GM18951 (cell line): Measurements from ENCODE around the gene POLR1A.

Experiments used
- POLR2A ChIP-seq: IDR thresholded peaks from 4 replicates; pipeline ENCODE4 v1.6.1; 2011; ENCODE audit warnings: mild to moderate bottlenecking; ENCODE audit not compliant: insufficient read length, insufficient read depth; ENCODE audit errors: extremely low read depth
- in situ Hi-C: fragments of 300-500 bp; cut with MboI; formaldehyde crosslinking; loops from one replicate; pipeline ENCODE4 v1.12.0; 2022; ENCODE audit warnings: low sequenced_read_pairs, mixed read lengths, inconsistent platforms; ENCODE audit not compliant: unreplicated experiment

The POLR1A gene

GRCh38 chr2:86035376-86035882, 70.3 kb downstream of the POLR1A start:
- in situ Hi-C loops, result no loop called here
- TF ChIP-seq POLR2A, result no peak

- in situ Hi-C loops, result no loop called here
- TF ChIP-seq POLR2A, result no peak
Measured at GRCh38 chr2:86033751-86034692, 71.7 kb downstream of the POLR1A start.

GRCh38 chr2:86032861-86033595, 72.7 kb downstream of the POLR1A start:
- no peak for TF ChIP-seq POLR2A
- in situ Hi-C loops, result no loop called here

GRCh38 chr2:86031606-86032005, 74.1 kb downstream of the POLR1A start:
- TF ChIP-seq POLR2A, result no peak
- in situ Hi-C loops, result no loop called here

- in situ Hi-C loops, result no loop called here
- no peak for TF ChIP-seq POLR2A
Measured at GRCh38 chr2:86031151-86031550, 74.5 kb downstream of the POLR1A start.

- in situ Hi-C loops, result no loop called here
- no peak for TF ChIP-seq POLR2A
Measured at GRCh38 chr2:86029873-86030272, 75.8 kb downstream of the POLR1A start.

GRCh38 chr2:86028766-86029381, 76.8 kb downstream of the POLR1A start:
- in situ Hi-C loops, result no loop called here
- TF ChIP-seq POLR2A, result no peak

GRCh38 chr2:86027922-86028765, 77.5 kb downstream of the POLR1A start:
- in situ Hi-C loops, result no loop called here
- TF ChIP-seq POLR2A, result no peak

GRCh38 chr2:86027196-86027921, 78.3 kb downstream of the POLR1A start:
- in situ Hi-C loops, result no loop called here
- TF ChIP-seq POLR2A, result no peak

- in situ Hi-C loops, result no loop called here
- no peak for TF ChIP-seq POLR2A
Measured at GRCh38 chr2:86026744-86027065, 79.0 kb downstream of the POLR1A start.

GRCh38 chr2:86025976-86026743, 79.5 kb downstream of the POLR1A start:
- TF ChIP-seq POLR2A, result no peak
- in situ Hi-C loops, result no loop called here
